Stimulated activated memory B cell treated with anti-CD40 and anti-IgM and Interleukin-4, amounts not matched to agents 10 μg/mL and 1 μg/mL and 100 μg/mL, for 72 hours (primary cell): ENCODE results near the gene CARMIL1.
"Not testable (repeated sequence)": the region's sequence is repeated elsewhere in the genome, so short reads cannot be mapped to it uniquely, and the experiment has no call there.

Experiments
- ATAC-seq: fragments of 150-1000 bp; cut with Tn5 transposase; 2 replicates; pipeline ENCODE4 v1.10.0; 2021
- H3K27ac Mint-ChIP-seq: one replicate; pipeline ENCODE4 v1.8.0; 2022; ENCODE audit warnings: mild to moderate bottlenecking, mixed read lengths
- H3K27me3 Mint-ChIP-seq: one replicate; pipeline ENCODE4 v1.8.0; 2022; ENCODE audit warnings: mixed read lengths
- H3K36me3 Mint-ChIP-seq: one replicate; pipeline ENCODE4 v1.8.0; 2022; ENCODE audit warnings: mixed read lengths
- H3K4me1 Mint-ChIP-seq: one replicate; pipeline ENCODE4 v1.8.0; 2022; ENCODE audit warnings: mixed read lengths
- H3K4me3 Mint-ChIP-seq: one replicate; pipeline ENCODE4 v1.8.0; 2022; ENCODE audit warnings: mild to moderate bottlenecking, moderate library complexity, mixed read lengths
- H3K9me3 Mint-ChIP-seq: one replicate; pipeline ENCODE4 v1.8.0; 2022; ENCODE audit warnings: mixed read lengths

Gene CARMIL1

GRCh38 chr6:25382476-25382875 lies 103.3 kb downstream of the CARMIL1 start:
- not testable (repeated sequence) for H3K36me3 Mint-ChIP-seq, H3K9me3 Mint-ChIP-seq, H3K4me1 Mint-ChIP-seq, H3K27ac Mint-ChIP-seq, H3K4me3 Mint-ChIP-seq, H3K27me3 Mint-ChIP-seq, ATAC-seq

- Mint-ChIP-seq H3K9me3 (no peaks in the 10 kb centered on the region), H3K36me3 (no peaks in the 10 kb centered on the region), H3K4me1 (peaks cover 18% of the 10 kb centered on the region), H3K4me3 (no peak overlapping the region), H3K27ac (no peak overlapping the region), H3K27me3 (no peaks in the 10 kb centered on the region)
- ATAC-seq = no peak
These were observed 105.1 kb downstream of the CARMIL1 start for GRCh38 chr6:25384234-25384633.

DNA sequence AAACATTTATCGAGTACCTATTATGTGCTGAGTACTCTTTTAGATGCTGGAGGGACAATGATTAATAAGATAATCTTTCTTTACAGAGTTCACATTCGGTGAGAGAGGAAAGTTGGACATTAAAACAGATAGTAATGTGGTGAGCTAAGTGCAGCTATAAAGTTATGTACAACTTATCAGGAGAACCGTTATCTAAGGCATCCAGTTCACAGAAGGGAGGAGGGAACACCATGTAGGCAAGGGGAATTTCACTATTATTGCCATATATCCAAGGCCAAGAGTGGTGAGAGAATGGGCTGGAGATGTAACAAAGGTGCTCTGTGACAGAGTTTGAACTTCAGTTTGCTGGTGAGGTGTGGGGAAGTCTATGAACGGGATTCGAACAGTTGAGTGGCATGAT lies 105.8 kb downstream of the CARMIL1 start:
- Mint-ChIP-seq H3K4me3 (no peak overlapping the region), H3K27me3 (no peaks in the 10 kb centered on the region), H3K27ac (no peak overlapping the region), H3K36me3 (no peaks in the 10 kb centered on the region), H3K4me1 (peaks cover 21% of the 10 kb centered on the region), H3K9me3 (no peaks in the 10 kb centered on the region)
- ATAC-seq = no peak

GRCh38 chr6:25387483-25387882 lies 108.3 kb downstream of the CARMIL1 start:
- Mint-ChIP-seq H3K27ac (no peak overlapping the region), H3K36me3 (no peaks in the 10 kb centered on the region), H3K4me3 (no peak overlapping the region), H3K9me3 (no peaks in the 10 kb centered on the region), H3K27me3 (no peaks in the 10 kb centered on the region), H3K4me1 (peaks cover 21% of the 10 kb centered on the region)
- no peak for ATAC-seq

DNA sequence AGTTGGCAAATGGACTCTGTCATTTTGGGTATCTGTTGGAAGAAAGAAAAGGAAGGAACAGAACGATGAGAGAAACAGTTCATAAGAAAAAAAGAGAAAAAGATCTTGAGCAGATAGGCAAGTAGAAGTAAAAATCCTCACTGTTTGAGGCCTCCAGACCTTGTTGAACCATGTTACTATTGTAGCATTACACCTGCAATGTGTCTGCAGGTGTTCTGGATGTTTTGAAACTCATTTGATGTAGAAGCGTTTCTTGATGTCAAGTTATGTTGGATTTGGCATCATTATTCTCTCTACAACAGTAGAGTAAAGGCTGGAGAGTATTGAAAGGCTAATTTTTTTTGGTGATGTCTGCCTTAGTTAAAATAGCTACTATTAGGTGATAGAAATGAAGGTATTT lies 108.7 kb downstream of the CARMIL1 start:
- Mint-ChIP-seq H3K27ac (no peak overlapping the region), H3K36me3 (no peaks in the 10 kb centered on the region)

DNA sequence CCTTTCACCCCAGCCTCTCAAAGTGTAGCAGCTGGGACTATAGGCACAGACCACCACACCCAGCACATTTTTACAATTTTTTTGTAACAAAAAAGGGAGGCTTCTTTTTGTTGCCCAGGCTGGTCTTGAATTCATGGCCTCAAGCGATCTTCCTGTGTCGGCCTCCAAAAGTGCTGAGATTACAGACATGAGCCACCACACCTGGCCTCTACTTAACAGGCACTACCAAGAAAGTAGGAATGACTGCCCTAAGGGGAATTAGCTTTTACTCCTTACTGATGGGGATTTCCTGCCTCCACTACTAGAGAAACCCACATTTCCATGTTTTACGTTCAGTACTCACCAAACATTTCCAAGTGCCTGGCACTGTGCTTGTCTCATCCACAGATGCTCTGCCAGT lies 109.6 kb downstream of the CARMIL1 start:
- Mint-ChIP-seq H3K27ac (peak overlapping the region; percentile 42), H3K9me3 (no peaks in the 10 kb centered on the region), H3K4me1 (peaks cover 21% of the 10 kb centered on the region), H3K36me3 (no peaks in the 10 kb centered on the region), H3K27me3 (no peaks in the 10 kb centered on the region), H3K4me3 (no peak overlapping the region)
- ATAC-seq = no peak

More for the DNA sequence above, 108.7 kb downstream of the CARMIL1 start:
- Mint-ChIP-seq H3K27me3 (no peaks in the 10 kb centered on the region), H3K4me3 (no peak overlapping the region), H3K4me1 (peaks cover 21% of the 10 kb centered on the region), H3K9me3 (no peaks in the 10 kb centered on the region)
- ATAC-seq = no peak

- Mint-ChIP-seq H3K27ac (peak overlapping the region; percentile 42), H3K9me3 (no peaks in the 10 kb centered on the region), H3K27me3 (no peaks in the 10 kb centered on the region), H3K4me1 (peaks cover 21% of the 10 kb centered on the region), H3K4me3 (no peak overlapping the region), H3K36me3 (no peaks in the 10 kb centered on the region)
- no peak for ATAC-seq
These were observed 110.3 kb downstream of the CARMIL1 start for GRCh38 chr6:25389471-25389870.

DNA sequence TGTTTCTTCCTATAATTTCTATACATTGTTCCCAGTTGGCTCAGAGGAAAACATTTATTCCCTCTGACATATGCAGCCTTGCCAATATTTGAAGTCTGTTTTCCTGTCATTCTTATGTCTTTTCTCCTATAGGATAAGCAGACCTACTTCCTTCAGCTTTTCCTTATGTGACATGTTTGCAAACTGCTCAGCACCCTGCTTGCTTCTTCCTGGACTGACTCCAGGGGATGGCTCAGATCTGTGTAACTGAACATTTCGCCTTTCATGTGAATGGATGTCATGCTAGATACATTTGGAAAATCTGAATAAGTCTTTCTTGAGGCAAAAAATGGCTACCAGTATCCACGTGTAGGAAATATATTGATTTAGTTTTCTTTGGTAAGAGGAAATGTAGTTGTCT lies 113.2 kb downstream of the CARMIL1 start:
- Mint-ChIP-seq H3K27me3 (no peaks in the 10 kb centered on the region), H3K27ac (no peak overlapping the region), H3K4me1 (peaks cover 18% of the 10 kb centered on the region), H3K9me3 (no peaks in the 10 kb centered on the region), H3K36me3 (no peaks in the 10 kb centered on the region), H3K4me3 (no peak overlapping the region)
- no peak for ATAC-seq

GRCh38 chr6:25395731-25396130 lies 116.6 kb downstream of the CARMIL1 start:
- no peaks in the 10 kb centered on the region for H3K4me1 Mint-ChIP-seq

GRCh38 chr6:25397406-25397805 lies 118.2 kb downstream of the CARMIL1 start:
- Mint-ChIP-seq H3K27ac (no peak overlapping the region), H3K4me3 (no peak overlapping the region), H3K4me1 (no peaks in the 10 kb centered on the region), H3K9me3 (no peaks in the 10 kb centered on the region), H3K36me3 (no peaks in the 10 kb centered on the region), H3K27me3 (no peaks in the 10 kb centered on the region)
- ATAC-seq = no peak

More at GRCh38 chr6:25395731-25396130, 116.6 kb downstream of the CARMIL1 start:
- no peaks in the 10 kb centered on the region for H3K36me3 Mint-ChIP-seq
- no peak overlapping the region for H3K27ac Mint-ChIP-seq
- H3K9me3 Mint-ChIP-seq = no peaks in the 10 kb centered on the region
- no peak for ATAC-seq
- H3K4me3 Mint-ChIP-seq = no peak overlapping the region
- H3K27me3 Mint-ChIP-seq = no peaks in the 10 kb centered on the region

GRCh38 chr6:25399885-25400284 lies 120.7 kb downstream of the CARMIL1 start:
- Mint-ChIP-seq H3K9me3 (no peaks in the 10 kb centered on the region), H3K4me1 (no peaks in the 10 kb centered on the region), H3K4me3 (no peak overlapping the region), H3K27ac (no peak overlapping the region), H3K36me3 (no peaks in the 10 kb centered on the region), H3K27me3 (no peaks in the 10 kb centered on the region)
- no peak for ATAC-seq

DNA sequence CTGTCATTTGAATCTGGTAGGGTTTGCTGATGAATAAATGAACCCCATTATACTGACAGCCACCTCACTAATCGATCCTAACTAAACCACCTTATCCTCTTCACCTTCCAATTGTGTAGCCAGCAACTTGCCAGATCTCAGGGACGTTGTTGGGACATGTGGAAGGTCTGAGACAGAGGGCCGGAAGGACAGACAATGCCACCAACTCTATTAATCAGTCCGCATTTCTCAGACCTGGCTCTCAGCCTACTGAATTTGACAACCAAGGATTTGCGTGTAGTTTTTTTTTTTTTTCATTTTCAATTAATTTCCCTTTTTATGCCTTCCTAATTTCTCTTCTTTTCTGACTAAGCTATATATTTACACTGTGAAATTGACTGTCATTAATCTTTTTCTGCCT lies 122.5 kb downstream of the CARMIL1 start:
- no peaks in the 10 kb centered on the region for H3K9me3 Mint-ChIP-seq
- no peaks in the 10 kb centered on the region for H3K36me3 Mint-ChIP-seq
- no peak for ATAC-seq
- H3K4me1 Mint-ChIP-seq = no peaks in the 10 kb centered on the region
- H3K27ac Mint-ChIP-seq = no peak overlapping the region
- H3K4me3 Mint-ChIP-seq = no peak overlapping the region
- H3K27me3 Mint-ChIP-seq = no peaks in the 10 kb centered on the region

GRCh38 chr6:25402125-25402524 lies 123.0 kb downstream of the CARMIL1 start:
- no peak for ATAC-seq
- no peaks in the 10 kb centered on the region for H3K9me3 Mint-ChIP-seq
- H3K4me3 Mint-ChIP-seq = no peak overlapping the region
- H3K27me3 Mint-ChIP-seq = no peaks in the 10 kb centered on the region
- H3K27ac Mint-ChIP-seq = no peak overlapping the region
- H3K36me3 Mint-ChIP-seq = no peaks in the 10 kb centered on the region
- no peaks in the 10 kb centered on the region for H3K4me1 Mint-ChIP-seq

- H3K4me1 Mint-ChIP-seq = no peaks in the 10 kb centered on the region
- H3K9me3 Mint-ChIP-seq = no peaks in the 10 kb centered on the region
- H3K27ac Mint-ChIP-seq = no peak overlapping the region
- ATAC-seq = no peak
- no peaks in the 10 kb centered on the region for H3K36me3 Mint-ChIP-seq
- no peak overlapping the region for H3K4me3 Mint-ChIP-seq
- no peaks in the 10 kb centered on the region for H3K27me3 Mint-ChIP-seq
These were observed 124.0 kb downstream of the CARMIL1 start for GRCh38 chr6:25403150-25403549.

- Mint-ChIP-seq H3K36me3 (no peaks in the 10 kb centered on the region), H3K4me1 (no peaks in the 10 kb centered on the region), H3K9me3 (no peaks in the 10 kb centered on the region), H3K27me3 (no peaks in the 10 kb centered on the region), H3K4me3 (no peak overlapping the region), H3K27ac (no peak overlapping the region)
- no peak for ATAC-seq
These were observed 124.9 kb downstream of the CARMIL1 start for GRCh38 chr6:25404091-25404490.

- Mint-ChIP-seq H3K4me3 (no peak overlapping the region), H3K27me3 (no peaks in the 10 kb centered on the region), H3K36me3 (no peaks in the 10 kb centered on the region), H3K9me3 (no peaks in the 10 kb centered on the region), H3K27ac (no peak overlapping the region), H3K4me1 (no peaks in the 10 kb centered on the region)
- ATAC-seq = peak; percentile 96
These were observed 125.6 kb downstream of the CARMIL1 start for GRCh38 chr6:25404693-25405169.

DNA sequence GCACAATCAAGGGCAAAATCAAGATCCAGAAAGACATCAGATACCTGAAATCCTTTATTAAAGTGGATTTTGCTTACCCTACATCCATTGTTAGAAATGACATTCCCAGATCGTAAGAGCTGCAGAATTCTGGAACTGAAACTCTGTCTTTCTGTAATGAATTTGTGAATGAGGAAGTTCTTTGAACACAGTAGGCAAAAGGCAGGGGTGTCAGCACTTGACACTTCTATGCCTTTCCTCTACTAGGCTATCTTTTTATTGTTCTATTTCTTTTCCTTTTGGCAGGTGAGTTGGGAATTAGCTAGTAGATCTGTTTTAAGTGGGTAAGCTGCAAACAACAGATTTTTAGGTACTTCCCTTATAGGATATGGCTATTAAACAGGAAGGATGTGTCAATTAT lies 126.3 kb downstream of the CARMIL1 start:
- Mint-ChIP-seq H3K9me3 (no peaks in the 10 kb centered on the region), H3K27ac (no peak overlapping the region), H3K36me3 (no peaks in the 10 kb centered on the region), H3K4me3 (no peak overlapping the region), H3K27me3 (no peaks in the 10 kb centered on the region), H3K4me1 (no peaks in the 10 kb centered on the region)
- peak; percentile 67 for ATAC-seq
